ENCODE data around the gene LTF.
"Not testable (repeated sequence)": the region's sequence is repeated elsewhere in the genome, so short reads cannot be mapped to it uniquely, and the experiment has no call there.

LTF gene

DNA sequence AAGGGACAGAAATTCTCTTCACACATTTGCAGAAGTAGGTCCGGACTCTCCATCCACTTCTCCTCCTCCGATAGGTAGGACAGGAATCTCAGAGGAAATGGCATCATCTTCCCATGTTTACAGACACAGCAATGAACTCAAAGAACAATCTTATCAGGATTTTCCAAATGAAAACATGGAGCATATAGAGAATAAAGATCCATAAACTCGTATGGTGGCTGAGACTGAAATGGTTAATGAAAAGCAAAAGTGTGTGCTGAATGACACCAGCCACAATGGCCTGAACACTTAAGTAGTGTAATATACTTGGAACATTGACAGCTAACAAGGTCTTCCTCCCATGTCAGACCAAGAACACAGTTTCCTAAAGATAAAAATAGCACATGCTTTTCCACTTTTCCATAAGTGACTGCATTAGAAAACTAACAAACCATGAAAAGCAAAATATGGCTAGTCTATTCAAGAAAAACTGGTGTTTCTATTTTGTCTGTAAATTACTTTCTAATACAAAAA, 51.9 kb downstream of the LTF start:
- no peak for DNase-seq (ENCODE audit: low spot score)

DNA sequence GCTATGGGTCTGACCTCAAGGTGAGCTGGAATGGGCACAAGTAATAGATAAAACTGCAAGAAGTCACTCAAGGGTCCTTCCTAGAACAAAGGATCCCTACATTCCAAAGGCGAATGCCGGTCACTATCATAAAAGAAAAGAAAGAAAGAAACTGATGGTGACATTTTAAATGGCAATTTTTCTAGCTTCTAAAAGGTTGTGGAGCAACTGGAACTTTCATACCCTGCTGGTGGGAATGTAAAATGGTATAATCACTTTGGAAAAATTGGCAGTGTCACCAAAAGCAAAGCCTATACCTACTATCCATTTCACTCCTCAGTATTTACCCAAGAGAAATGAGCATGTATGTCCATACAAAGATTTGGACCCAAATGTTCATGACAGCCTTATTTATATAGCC, 53.4 kb downstream of the LTF start:
- DNase-seq (ENCODE audit: low spot score): no peak

GRCh38 chr3:46410669-46411068, 54.0 kb downstream of the LTF start:
- DNase-seq (ENCODE audit: low spot score): no peak

DNA sequence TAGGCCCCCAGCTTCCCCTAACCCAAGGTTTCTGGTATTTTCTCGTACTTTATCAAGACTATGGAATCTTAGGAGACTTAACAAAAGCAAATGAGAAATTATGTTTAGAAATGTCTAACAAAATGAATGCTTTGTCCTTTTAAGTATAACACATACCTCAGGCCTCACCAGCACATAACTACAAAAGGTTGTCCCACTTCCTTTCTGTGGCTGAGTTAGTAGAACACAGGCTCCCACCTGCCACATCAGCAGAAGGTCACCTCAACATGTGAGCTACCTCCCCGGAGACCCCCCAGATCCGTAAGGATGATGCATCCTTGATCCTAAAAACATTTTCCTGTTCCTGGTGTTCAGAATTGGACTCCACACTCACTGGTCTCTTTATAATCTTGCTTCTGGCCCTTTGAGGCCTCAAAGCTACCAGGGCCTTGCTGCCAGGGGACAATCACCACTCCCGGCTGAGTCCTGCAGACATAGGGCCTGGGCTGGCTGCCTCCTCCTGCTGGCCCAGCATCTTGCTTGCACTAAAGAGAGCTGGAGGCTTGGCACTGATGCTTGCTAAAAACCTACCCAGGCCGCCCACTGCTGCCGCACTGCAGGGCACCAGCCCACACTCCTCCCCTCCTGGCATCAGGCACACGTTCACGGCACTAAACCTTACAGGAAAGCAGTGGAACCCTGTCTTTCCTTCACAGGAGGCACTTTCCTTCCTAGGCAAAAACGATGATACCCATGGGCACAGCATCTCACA, 54.8 kb downstream of the LTF start:
- no peak for DNase-seq (ENCODE audit: low spot score)

DNA sequence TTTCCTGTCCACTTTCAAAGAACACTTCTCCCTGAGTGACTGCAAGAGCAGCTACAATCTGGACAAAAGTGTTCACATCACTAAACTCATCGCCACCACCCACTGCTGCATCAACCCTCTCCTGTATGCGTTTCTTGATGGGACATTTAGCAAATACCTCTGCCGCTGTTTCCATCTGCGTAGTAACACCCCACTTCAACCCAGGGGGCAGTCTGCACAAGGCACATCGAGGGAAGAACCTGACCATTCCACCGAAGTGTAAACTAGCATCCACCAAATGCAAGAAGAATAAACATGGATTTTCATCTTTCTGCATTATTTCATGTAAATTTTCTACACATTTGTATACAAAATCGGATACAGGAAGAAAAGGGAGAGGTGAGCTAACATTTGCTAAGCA, 55.9 kb downstream of the LTF start:
- no peak for DNase-seq (ENCODE audit: low spot score)

GRCh38 chr3:46407970-46408369, 56.7 kb downstream of the LTF start:
- no peak for DNase-seq (ENCODE audit: low spot score)

- peak; percentile 71 for DNase-seq (ENCODE audit: low spot score)
These were observed 57.7 kb downstream of the LTF start, which contains the start of the genes CCR5AS and CCRL2 for GRCh38 chr3:46406788-46407611. CCR5AS (minus strand) TSS chr3:46407066. CCRL2 (plus strand) TSS chr3:46407259; CDS start chr3:46408080, 821 bp downstream.

DNA sequence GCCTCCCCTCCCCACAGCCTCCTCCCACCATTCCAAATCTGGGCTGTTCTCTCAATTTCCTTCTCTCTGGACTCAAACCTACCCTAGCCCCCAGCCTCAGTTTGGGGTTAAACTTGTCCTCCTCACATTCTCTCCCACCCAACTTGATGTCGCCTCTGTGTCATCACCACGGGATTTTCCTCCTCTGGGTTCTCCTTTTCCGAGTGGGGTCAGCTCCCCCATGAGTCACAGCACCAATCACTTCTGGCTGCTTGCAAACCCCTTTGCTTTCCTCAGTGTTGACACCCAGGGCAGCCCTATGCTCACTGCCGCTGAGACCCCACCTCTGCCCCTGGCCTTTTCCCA, 58.3 kb downstream of the LTF start:
- no peak for DNase-seq (ENCODE audit: low spot score)

- no peak for DNase-seq (ENCODE audit: low spot score)
These were observed 59.2 kb downstream of the LTF start for GRCh38 chr3:46405301-46406019.

- not testable (repeated sequence) for DNase-seq (ENCODE audit: low spot score)
These were observed 61.8 kb downstream of the LTF start for GRCh38 chr3:46402902-46403301.

GRCh38 chr3:46401579-46401978, 63.1 kb downstream of the LTF start:
- no peak for DNase-seq (ENCODE audit: low spot score)

GRCh38 chr3:46400846-46401245, 63.9 kb downstream of the LTF start:
- no peak for DNase-seq (ENCODE audit: low spot score)

- peak; percentile 38 for DNase-seq (ENCODE audit: low spot score)
These were observed 64.5 kb downstream of the LTF start for GRCh38 chr3:46400000-46400734.

DNA sequence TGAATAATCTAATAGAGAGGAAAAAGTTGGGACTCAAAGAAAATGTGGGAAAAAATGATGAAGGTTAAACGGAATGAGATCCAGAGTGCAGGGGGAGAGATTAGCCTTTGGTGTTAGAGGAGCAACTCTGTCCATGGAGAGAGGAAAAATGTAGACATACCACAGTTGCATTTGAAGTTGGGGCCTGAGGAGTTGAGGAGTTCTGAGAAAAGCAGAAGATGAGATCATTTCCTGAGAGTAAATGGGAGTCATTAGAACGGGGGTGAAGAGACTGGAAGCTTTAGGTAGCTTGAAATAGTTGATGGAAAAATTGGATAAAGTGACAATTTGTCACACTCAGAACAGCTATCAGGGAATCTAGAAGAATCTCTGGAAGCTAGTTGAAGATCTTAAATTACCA, 65.1 kb downstream of the LTF start:
- DNase-seq (ENCODE audit: low spot score): no peak

DNA sequence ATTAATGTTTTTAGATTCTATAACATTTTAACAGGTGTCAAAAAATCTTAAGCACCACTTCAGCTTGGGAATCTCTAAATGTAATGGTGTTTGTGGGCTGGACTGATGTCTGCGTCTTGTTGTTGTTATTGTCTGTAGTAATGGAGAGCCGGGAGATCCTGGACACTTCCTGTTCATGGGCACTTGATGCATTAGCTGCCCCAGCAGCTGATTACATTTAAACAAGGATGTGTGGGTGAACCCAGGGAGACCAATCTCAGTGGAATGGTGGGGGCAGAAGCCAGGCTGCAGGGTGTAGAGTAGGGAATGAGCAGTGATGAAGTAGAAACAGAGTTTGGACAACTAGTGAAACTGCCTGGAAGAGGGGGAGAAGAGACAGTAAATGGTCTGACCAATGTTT, 65.6 kb downstream of the LTF start:
- no peak for DNase-seq (ENCODE audit: low spot score)

DNA sequence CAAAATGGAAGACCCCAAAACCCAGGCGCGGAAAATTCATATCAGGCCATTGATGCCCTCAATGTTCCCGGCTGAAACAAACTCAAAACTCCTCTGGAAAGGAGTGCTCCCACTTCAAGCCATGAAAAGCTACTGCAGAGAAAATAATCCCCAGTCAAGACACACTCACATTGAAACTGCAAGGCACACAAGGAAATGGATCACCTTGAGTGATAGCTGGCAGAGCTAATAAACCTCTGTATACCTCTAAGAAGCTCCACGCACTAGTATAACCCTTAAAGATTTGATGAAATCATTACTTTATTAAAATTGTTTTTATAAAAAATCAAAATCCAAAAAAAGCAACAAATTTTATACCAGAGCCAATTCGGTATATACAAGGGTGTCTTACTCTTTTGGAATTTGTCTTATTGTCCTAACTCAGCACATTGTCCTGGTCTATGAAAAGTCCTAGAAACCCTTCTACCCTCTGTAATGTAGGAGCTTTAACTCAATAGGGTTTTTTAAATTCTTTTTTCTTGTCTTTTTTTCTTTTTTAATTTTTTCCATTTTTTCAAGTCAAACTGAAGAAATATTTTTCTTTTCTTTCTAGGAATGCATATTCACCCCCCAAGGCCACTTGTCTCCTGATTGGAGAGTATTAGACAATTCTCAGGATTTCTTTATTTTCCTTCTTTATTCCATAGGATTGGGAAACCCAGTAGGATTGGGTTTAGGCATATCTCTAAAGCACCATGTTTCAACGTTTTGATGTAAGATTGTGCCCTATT, 66.3 kb downstream of the LTF start:
- no peak for DNase-seq (ENCODE audit: low spot score)

DNA sequence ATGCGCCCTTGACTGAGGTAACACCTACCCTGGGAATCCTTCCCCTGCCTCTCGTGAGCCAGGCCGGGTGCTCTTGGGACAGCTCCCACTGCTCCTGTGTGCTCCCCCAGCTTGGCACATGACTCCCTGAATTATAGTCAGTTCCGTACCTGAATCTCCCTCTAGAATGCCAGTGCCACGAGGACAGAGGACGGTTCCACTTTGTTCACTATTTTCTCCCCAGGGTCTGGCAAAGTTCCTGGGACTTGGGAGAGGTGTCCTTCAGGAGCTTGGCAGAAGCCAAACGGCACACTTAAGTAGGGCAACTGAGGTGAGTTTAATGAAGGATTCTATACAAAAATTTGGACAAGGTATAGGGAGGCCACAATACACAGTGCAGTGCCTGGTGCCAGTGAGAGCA, 67.6 kb downstream of the LTF start:
- no peak for DNase-seq (ENCODE audit: low spot score)

DNA sequence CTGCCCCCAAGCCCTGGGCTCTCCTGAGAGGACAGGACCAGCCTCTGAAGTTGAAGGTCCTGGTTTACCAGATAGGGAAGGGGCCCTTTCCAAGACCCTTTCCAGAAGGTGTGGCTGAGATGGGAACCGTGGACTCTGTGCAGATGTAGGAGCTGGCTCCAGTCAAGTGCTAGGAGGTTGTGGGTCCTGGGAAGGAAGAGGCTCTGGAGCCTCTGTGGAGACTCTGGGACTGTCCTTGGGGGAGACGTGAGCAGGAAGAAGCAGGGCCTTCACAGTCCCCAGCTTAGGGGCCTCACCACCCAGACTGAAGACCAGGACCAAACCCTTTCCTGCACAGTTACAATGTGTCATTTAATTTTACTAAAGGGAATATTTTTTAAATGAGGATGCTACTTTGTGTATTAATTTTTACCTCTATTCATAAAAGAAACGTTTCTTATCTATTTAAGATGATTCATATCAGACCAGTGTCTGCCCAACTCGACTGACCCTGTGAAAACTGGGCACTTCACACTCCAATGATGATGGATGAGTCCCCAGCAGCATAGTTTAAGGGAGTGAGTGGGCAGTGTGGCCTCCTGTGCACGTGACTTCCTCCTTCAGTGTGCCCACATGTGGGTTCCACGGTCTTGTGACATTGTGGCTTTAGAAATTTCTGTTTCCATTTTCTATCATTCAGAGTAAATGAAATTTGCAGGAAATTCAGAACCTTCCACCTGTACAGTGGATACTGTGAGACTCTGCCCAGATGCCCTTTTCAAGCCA, 68.8 kb downstream of the LTF start:
- no peak for DNase-seq (ENCODE audit: low spot score)

DNA sequence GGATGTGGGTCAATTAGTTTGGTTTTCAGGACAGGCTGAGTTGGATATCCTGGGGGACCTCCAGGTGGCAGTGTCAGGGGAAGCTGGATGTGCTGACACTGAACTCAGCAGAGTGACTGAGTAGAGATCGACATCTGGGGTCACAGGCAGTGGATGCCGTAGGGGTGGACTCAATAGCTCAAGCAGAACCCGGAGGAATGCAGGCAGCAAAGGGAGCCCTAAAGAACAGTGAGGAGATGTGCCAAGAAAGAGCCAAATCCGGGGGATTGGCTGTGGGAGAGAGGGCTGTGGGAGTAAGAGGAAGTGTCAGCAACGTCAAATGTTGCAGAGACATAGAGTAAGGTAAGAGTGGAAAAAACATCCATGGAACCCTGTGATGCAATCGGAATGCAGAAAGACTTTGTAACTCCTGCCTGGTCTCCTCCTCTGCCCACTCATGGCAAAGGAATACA, 69.5 kb downstream of the LTF start:
- peak; percentile 26 for DNase-seq (ENCODE audit: low spot score)
